PC-3 (cell line): ENCODE measurements around the gene KCNT2.

ENCODE experiments used
- CTCF ChIP-seq: fragments of 300-600 bp; sonication (generic); conservative IDR thresholded peaks from 2 replicates; pipeline ENCODE4 v1.5.1; 2017; ENCODE audit warnings: antibody characterized with exemption, low read depth, mild to moderate bottlenecking, low read length
- EZH2 ChIP-seq: fragments of 300-600 bp; sonication (generic); IDR thresholded peaks from one replicate; pipeline ENCODE4 v1.6.1; 2017; ENCODE audit warnings: antibody characterized with exemption, mild to moderate bottlenecking, low read length; ENCODE audit not compliant: unreplicated experiment

DNA sequence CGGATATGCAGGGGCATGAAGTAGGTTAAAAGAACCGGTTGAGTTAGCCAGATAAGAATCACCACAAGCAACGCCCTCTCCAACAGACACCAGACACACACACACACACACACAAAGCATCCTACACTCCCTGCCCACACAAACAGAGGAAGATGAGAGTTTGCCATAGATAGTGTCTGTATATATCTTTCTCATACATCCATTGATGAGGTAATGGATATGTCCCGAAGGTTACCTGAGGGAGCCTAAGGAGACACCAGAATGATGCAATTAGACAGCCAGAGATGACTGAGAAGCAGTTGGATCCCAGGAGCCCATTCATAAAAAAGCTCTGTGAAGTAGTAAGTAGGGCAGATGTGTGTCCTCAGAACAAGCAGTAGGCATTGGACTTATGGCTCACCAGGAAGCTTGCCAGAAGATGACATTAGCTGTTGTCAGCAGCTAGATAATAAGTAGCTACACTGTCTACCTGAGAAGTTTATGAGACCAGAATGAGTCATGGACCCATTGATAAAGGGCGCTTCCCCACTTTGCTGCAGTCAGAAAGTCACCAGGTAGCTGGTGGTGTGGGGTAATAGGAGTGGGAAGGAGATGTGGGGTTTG is 247.0 kb downstream of the KCNT2 start:
- TF ChIP-seq EZH2 (no peak), CTCF (no peak)
